SK-N-SH (cell line): ENCODE measurements around the gene PXDC1. TPM values are rescaled to one million over a fixed set of nuclear protein-coding genes. Genes with fewer than 3 reads are reported as not detected.

Experiments
- CTCF ChIA-PET: fragments of 300-600, 350-600 bp; formaldehyde crosslinking; extraction: SDS; loops from one replicate; lab custom pipeline; 2021; lab: Yijun Ruan, JAX
- POLR2A ChIA-PET: fragments of 350-600 bp; sonication (Branson Sonifier 250); formaldehyde crosslinking; extraction: SDS; loops from one replicate; lab custom pipeline; 2020; ENCODE audit warnings: antibody characterized with exemption, inconsistent platforms; lab: Yijun Ruan, JAX
- DNase-seq: peaks from one replicate; pipeline ENCODE4 v3.0.0; 2012
- H2AFZ ChIP-seq: fragments of 200-600 bp; sonication (generic); 2 replicates; pipeline ENCODE4 v1.8.1; 2016; ENCODE audit warnings: antibody characterized with exemption, mild to moderate bottlenecking, low read depth
- H3F3A ChIP-seq: fragments of 200-600 bp; sonication (generic); replicated peaks from 2 replicates; pipeline ENCODE3; 2016; ENCODE audit warnings: antibody characterized with exemption, mild to moderate bottlenecking; ENCODE audit not compliant: insufficient read depth
- H3K27ac ChIP-seq, 2 experiments: fragments of 200-500 bp in 1 of 2; fragments of 200-600 bp in 1 of 2; sonication (Bioruptor generic) in 1 of 2; sonication (generic), shearing (Covaris generic) in 1 of 2; 2 replicates each; pipeline versions ENCODE4 v1.5.1 to v1.6.1; 2014 to 2016; ENCODE audit warnings: low read depth in 2 of 2, inconsistent platforms in 1 of 2, low read length in 1 of 2, mild to moderate bottlenecking in 1 of 2, mixed read lengths in 1 of 2
- H3K27me3 ChIP-seq: fragments of 200-600 bp; sonication (generic), shearing (Covaris generic); 2 replicates; pipeline ENCODE4 v1.6.1; 2016; ENCODE audit warnings: mixed run types; ENCODE audit not compliant: insufficient read depth
- H3K36me3 ChIP-seq, 2 experiments: fragments of 200-500 bp in 1 of 2; fragments of 200-600 bp in 1 of 2; sonication (Bioruptor generic) in 1 of 2; sonication (generic) in 1 of 2; replicated peaks in 1 of 2; 2 replicates each; pipeline versions ENCODE3 to v1.5.1; 2014 to 2016; ENCODE audit warnings: low read length in 1 of 2, mild to moderate bottlenecking in 1 of 2; ENCODE audit not compliant: insufficient read depth in 2 of 2, control insufficient read depth in 1 of 2
- H3K4me1 ChIP-seq, 2 experiments: fragments of 200-500 bp in 1 of 2; fragments of 200-600 bp in 1 of 2; sonication (Bioruptor generic) in 1 of 2; sonication (generic), shearing (Covaris generic) in 1 of 2; 2 replicates each; pipeline versions ENCODE4 v1.5.1 to v1.6.1; 2014 to 2016; ENCODE audit warnings: low read depth in 1 of 2, low read length in 1 of 2, mixed run types in 1 of 2; ENCODE audit not compliant: insufficient read depth in 2 of 2, control insufficient read depth in 1 of 2
- H3K4me2 ChIP-seq: fragments of 200-600 bp; sonication (generic), shearing (Covaris generic); 2 replicates; pipeline ENCODE4 v1.6.1; 2017; ENCODE audit warnings: mixed run types
- H3K4me3 ChIP-seq, 2 experiments: fragments of 200-500 bp in 1 of 2; fragments of 200-600 bp in 1 of 2; sonication (Bioruptor generic) in 1 of 2; sonication (generic), shearing (Covaris generic) in 1 of 2; 2 replicates each; pipeline versions ENCODE4 v1.5.1 to v1.8.1; 2014 to 2016; ENCODE audit warnings: low read depth in 2 of 2, inconsistent platforms in 1 of 2, low read length in 1 of 2, mild to moderate bottlenecking in 1 of 2, mixed read lengths in 1 of 2, moderate library complexity in 1 of 2
- H3K79me2 ChIP-seq: fragments of 200-600 bp; sonication (generic); 2 replicates; pipeline ENCODE4 v1.8.1; 2017; ENCODE audit warnings: mild to moderate bottlenecking; ENCODE audit not compliant: insufficient read depth
- H3K9ac ChIP-seq: fragments of 200-600 bp; sonication (generic); 2 replicates; pipeline ENCODE4 v1.6.1; 2017; ENCODE audit warnings: mixed run types
- H3K9me2 ChIP-seq: fragments of 200-600 bp; sonication (generic); 2 replicates; pipeline ENCODE4 v1.6.1; 2017; ENCODE audit warnings: mixed run types
- H3K9me3 ChIP-seq: fragments of 200-600 bp; sonication (generic); 2 replicates; pipeline ENCODE4 v1.6.1; 2017; ENCODE audit warnings: mixed run types, mild to moderate bottlenecking, moderate library complexity
- H4K20me1 ChIP-seq: fragments of 200-600 bp; sonication (generic); 2 replicates; pipeline ENCODE4 v1.6.1; 2017; ENCODE audit warnings: mild to moderate bottlenecking, mixed run types; ENCODE audit not compliant: insufficient read depth
- FOSL2 ChIP-seq: IDR thresholded peaks from 2 replicates; pipeline ENCODE4 v1.4.0; 2012; ENCODE audit warnings: low read depth, mild to moderate bottlenecking, moderate library complexity, borderline replicate concordance
- FOXM1 ChIP-seq: IDR thresholded peaks from 2 replicates; pipeline ENCODE4 v1.4.0; 2012; ENCODE audit warnings: low read depth, mild to moderate bottlenecking
- GABPA ChIP-seq: IDR thresholded peaks from 2 replicates; pipeline ENCODE4 v1.4.0; 2012; ENCODE audit warnings: low read depth, mild to moderate bottlenecking
- GATA2 ChIP-seq: sonication (generic); formaldehyde crosslinking; IDR thresholded peaks from 2 replicates; pipeline ENCODE4 v1.5.0; 2020; ENCODE audit warnings: mild to moderate bottlenecking, missing genetic modification reagents
- NRF1 ChIP-seq: IDR thresholded peaks from 2 replicates; pipeline ENCODE4 v1.6.1; 2012; ENCODE audit warnings: low read depth, mild to moderate bottlenecking, low read length
- RXRA ChIP-seq: IDR thresholded peaks from 2 replicates; pipeline ENCODE4 v1.4.0; 2012; ENCODE audit warnings: low read depth, mild to moderate bottlenecking, borderline replicate concordance
- SMC3 ChIP-seq: IDR thresholded peaks from 2 replicates; pipeline ENCODE4 v1.6.1; 2012; ENCODE audit warnings: low read depth, low read length, improper control_type of control experiment
- USF1 ChIP-seq: IDR thresholded peaks from 2 replicates; pipeline ENCODE4 v1.4.0; 2012; ENCODE audit warnings: low read depth, borderline replicate concordance
- USF2 ChIP-seq: fragments of 150-350 bp; IDR thresholded peaks from 2 replicates; pipeline ENCODE4 v1.6.1; 2017; ENCODE audit warnings: antibody characterized with exemption, low read length, low read depth, borderline replicate concordance
- YY1 ChIP-seq: IDR thresholded peaks from 2 replicates; pipeline ENCODE4 v1.4.0; 2012; ENCODE audit warnings: low read depth, mild to moderate bottlenecking
- ZBTB33 ChIP-seq: IDR thresholded peaks from 2 replicates; pipeline ENCODE4 v1.4.0; 2012; ENCODE audit warnings: low read depth, borderline replicate concordance
- WGBS: methylation state at CpG from one replicate; pipeline ENCODE4 v1.1.6; 2017; ENCODE audit warnings: low lambda C conversion rate; 5-methylcytosine and 5-hydroxymethylcytosine counted together
- polyA plus RNA-seq, 3 experiments: library from polyadenylated mRNA; depleted of rRNA; stranded (reverse); fragments of >200 nt; gene quantifications; 2 replicates each; pipeline ENCODE4 v1.2.3, GENCODE V29; 2012

Gene PXDC1
- polyA plus RNA-seq, 1 of the 3 experiments (the other 2 are of a cell fraction) = 14.1 TPM

GRCh38 chr6:3693831-3694230 is 57.7 kb downstream of the PXDC1 start:
- no peak overlapping the region for H3K4me2 ChIP-seq
- POLR2A ChIA-PET = no interaction called here

GRCh38 chr6:3690506-3690905 is 61.0 kb downstream of the PXDC1 start:
- Histone ChIP-seq H3K27me3 (no peaks in the 10 kb centered on the region), H3K9me3 (no peaks in the 10 kb centered on the region), H3K9me2 (no peaks in the 10 kb centered on the region), H3K4me1 (no peaks in the 10 kb centered on the region), H4K20me1 (no peaks in the 10 kb centered on the region), H3K4me3 (no peak overlapping the region), H3K4me2 (no peak overlapping the region), H3K36me3 (no peaks in the 10 kb centered on the region), H3F3A (no peaks in the 10 kb centered on the region), H2AFZ (no peak overlapping the region), H3K27ac (no peak overlapping the region), H3K9ac (no peak overlapping the region), H3K79me2 (no peaks in the 10 kb centered on the region)
- TF ChIP-seq RXRA (no peak), GABPA (no peak), USF1 (no peak)
- 34% methylated on average over 2 of the region's 2 CpGs for WGBS
- POLR2A ChIA-PET = no interaction called here
- no peak for DNase-seq
- CTCF ChIA-PET = no interaction called here

More at GRCh38 chr6:3693831-3694230, 57.7 kb downstream of the PXDC1 start:
- Histone ChIP-seq H3K9me2 (no peaks in the 10 kb centered on the region), H3K9me3 (no peaks in the 10 kb centered on the region), H3K27ac (no peak overlapping the region), H2AFZ (no peak overlapping the region), H3F3A (no peaks in the 10 kb centered on the region), H3K4me1 (no peaks in the 10 kb centered on the region), H3K36me3 (no peaks in the 10 kb centered on the region), H3K4me3 (no peak overlapping the region), H3K79me2 (no peaks in the 10 kb centered on the region), H3K27me3 (no peaks in the 10 kb centered on the region), H4K20me1 (no peaks in the 10 kb centered on the region), H3K9ac (no peak overlapping the region)
- no peak for TF ChIP-seq YY1
- DNase-seq = no peak
- CTCF ChIA-PET = interaction anchor here (0.5 kb wide), 1 partner anchor 98 kb away, joined by 3 read pairs; no protein-coding TSS in a partner anchor
- WGBS = 85% methylated on average over 2 of the region's 2 CpGs

GRCh38 chr6:3687847-3688246 is 63.7 kb downstream of the PXDC1 start:
- H4K20me1 ChIP-seq = no peaks in the 10 kb centered on the region
- H3K79me2 ChIP-seq = no peaks in the 10 kb centered on the region
- no peaks in the 10 kb centered on the region for H3K4me1 ChIP-seq
- no peak for DNase-seq
- no peak overlapping the region for H2AFZ ChIP-seq
- no peaks in the 10 kb centered on the region for H3F3A ChIP-seq
- H3K36me3 ChIP-seq = no peaks in the 10 kb centered on the region
- POLR2A ChIA-PET = no interaction called here
- H3K9me3 ChIP-seq = no peaks in the 10 kb centered on the region
- CTCF ChIA-PET = interaction anchor here (1.3 kb wide), 1 partner anchor 21 kb away, joined by 3 read pairs; no protein-coding TSS in a partner anchor
- no peak overlapping the region for H3K4me3 ChIP-seq
- H3K27ac ChIP-seq = no peak overlapping the region
- no peaks in the 10 kb centered on the region for H3K27me3 ChIP-seq
- no peak overlapping the region for H3K4me2 ChIP-seq
- no peak for TF ChIP-seq YY1
- no peak for TF ChIP-seq FOXM1
- TF ChIP-seq SMC3 = no peak
- no peak for TF ChIP-seq USF2
- no peak for TF ChIP-seq FOSL2
- TF ChIP-seq GATA2 (CRISPR knock-in tag) = no peak
- no peak for TF ChIP-seq ZBTB33
- no peak for TF ChIP-seq NRF1
- 12% methylated on average over 1 of the region's 1 CpG for WGBS
- H3K9ac ChIP-seq = no peak overlapping the region
- H3K9me2 ChIP-seq = no peaks in the 10 kb centered on the region
